ENCODE data around the gene NTM. TPM values are rescaled to one million over a fixed set of nuclear protein-coding genes. Genes with fewer than 3 reads are reported as not detected.

The NTM gene
- total and polyA plus RNA-seq, 2 of the 8 experiments (the other 6 are each of a cell fraction or from before 2014, with no cell fraction given): 13.4 to 20.0 TPM

DNA sequence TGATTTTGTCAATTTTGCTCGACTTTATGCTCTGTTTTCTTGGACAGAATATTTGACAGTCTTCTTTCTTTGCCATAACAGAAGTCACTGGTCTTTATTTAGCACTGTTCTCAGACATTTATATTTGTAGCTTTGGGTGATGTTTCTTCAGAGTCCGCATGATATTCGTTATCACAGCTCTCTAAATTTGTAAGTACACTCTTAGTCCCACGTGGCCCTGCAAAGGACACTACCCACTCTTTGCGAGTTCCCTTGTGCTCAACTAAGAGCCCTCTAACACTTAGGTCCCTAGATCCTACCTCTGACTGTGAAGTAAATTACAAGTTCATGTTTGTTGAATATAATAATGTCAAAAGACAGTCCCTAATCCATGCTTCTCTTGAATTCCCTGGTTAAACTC, 651.9 kb downstream of the NTM start:
- no peak overlapping the region for H3K18ac ChIP-seq (ENCODE audit: extremely low read depth, low read length)
- no peak overlapping the region for H3K23ac ChIP-seq (ENCODE audit: insufficient read length)
- no peak overlapping the region for H3K4me3 ChIP-seq (ENCODE audit: extremely low read depth in 1 of 4, insufficient read depth in 2 of 4, low read depth in 3 of 4, low read length in 4 of 4)
- H2AK5ac ChIP-seq (ENCODE audit: low read depth, low read length): no peak overlapping the region
- no peak overlapping the region for H3K9ac ChIP-seq (replicated peaks in 1 of 4; ENCODE audit: extremely low read depth in 1 of 4, low read depth in 3 of 4, low read length in 3 of 4)
- H3K9me3 ChIP-seq (ENCODE audit: insufficient read depth in 2 of 2, low read depth in 1 of 2, low read length in 1 of 2): peaks cover 0 to 2% of the 10 kb centered on the region in 2 experiments; a peak in 1 of 4 replicates
- H3K27me3 ChIP-seq (replicated peaks in 1 of 4; ENCODE audit: control insufficient read depth in 3 of 4, extremely low read depth in 1 of 4, insufficient read depth in 3 of 4, low read length in 3 of 4): no peaks in the 10 kb centered on the region
- H2BK5ac ChIP-seq (ENCODE audit: low read depth, low read length): no peak overlapping the region
- H4K91ac ChIP-seq (replicated peaks; ENCODE audit: insufficient read length, low read length): no peak overlapping the region
- FAIRE-seq (no peak), DNase-seq (ENCODE audit: low read depth in 1 of 2, low spot score in 2 of 2) (no peak)
- no peak overlapping the region for H4K5ac ChIP-seq (ENCODE audit: insufficient read length, low read depth, low read length)
- CTCF ChIA-PET (ENCODE audit: partially characterized antibody): interaction anchor here (1.1 to 1.6 kb wide), 3 partner anchors 10 to 15 kb away, joined by 3 to 4 read pairs (median 3); no protein-coding TSS in a partner anchor
- WGBS, 2 experiments (ENCODE audit: extremely low coverage in 1 of 2, insufficient coverage in 1 of 2, insufficient read length in 1 of 2, insufficient replicate concordance in 2 of 2, low coverage in 1 of 2, low lambda C conversion rate in 2 of 2, missing lambda C conversion rate in 1 of 2): 89% methylated on average over 5 of the region's 5 CpGs; no CpG with 5 or more reads in 1 of the 2 experiments
- no peak overlapping the region for H3K27ac ChIP-seq (ENCODE audit: low read depth, low read length)
- H3K4me2 ChIP-seq (ENCODE audit: insufficient read depth in 1 of 2, low read depth in 2 of 2, low read length in 2 of 2): no peak overlapping the region
- H3K79me2 ChIP-seq (ENCODE audit: control insufficient read depth in 1 of 2, insufficient read depth in 2 of 2, low read length in 2 of 2): no peaks in the 10 kb centered on the region
- POLR2A ChIA-PET (ENCODE audit: partially characterized antibody): no interaction called here
- no peak overlapping the region for H3K4ac ChIP-seq (replicated peaks; ENCODE audit: insufficient read length, low read depth, low read length)
- H3K14ac ChIP-seq (ENCODE audit: insufficient read length): no peak overlapping the region
- TF ChIP-seq BRCA1 (IDR thresholded peaks at IDR 0.05; ENCODE audit: low read depth, low read length) (no peak), JUN (IDR thresholded peaks at IDR 0.05; ENCODE audit: low read depth, low read length) (no peak), RNF2 (IDR thresholded peaks at IDR 0.05; ENCODE audit: borderline replicate concordance, low read depth, low read length, missing control alignments, poor library complexity, severe bottlenecking) (no peak)
- H3K36me3 ChIP-seq (ENCODE audit: control insufficient read depth in 2 of 4, insufficient read depth in 4 of 4, low read length in 3 of 4): no peaks in the 10 kb centered on the region
- no peak overlapping the region for H3K56ac ChIP-seq (replicated peaks; ENCODE audit: insufficient read length, low read depth, low read length)
- no peak overlapping the region for H2BK15ac ChIP-seq (ENCODE audit: low read length)
- no peaks in the 10 kb centered on the region; the same call in 1 of the 2 replicates for H3K79me1 ChIP-seq (ENCODE audit: low read depth, low read length)
- H2AFZ ChIP-seq (ENCODE audit: low read length): no peak overlapping the region
- H2BK120ac ChIP-seq (replicated peaks; ENCODE audit: low read depth, low read length): no peak overlapping the region
- no peak overlapping the region for H4K8ac ChIP-seq (ENCODE audit: extremely low read depth, insufficient read depth, low read length)
- no peak overlapping the region for H2BK12ac ChIP-seq (ENCODE audit: low read depth, low read length)
- no peak overlapping the region for H2BK20ac ChIP-seq (ENCODE audit: low read length)
- H3K23me2 ChIP-seq (ENCODE audit: low read depth, low read length): no peaks in the 10 kb centered on the region; the same call in 1 of the 2 replicates
- H3K4me1 ChIP-seq (replicated peaks in 1 of 4; ENCODE audit: control insufficient read depth in 3 of 4, insufficient read depth in 4 of 4, low read length in 3 of 4): peaks cover 0 to 8% (median 3%) of the 10 kb centered on the region in 4 experiments; a peak in 3 of 7 replicates
- H4K20me1 ChIP-seq (replicated peaks in 1 of 2; ENCODE audit: control insufficient read depth in 1 of 2, insufficient read depth in 2 of 2, low read length in 2 of 2): no peaks in the 10 kb centered on the region
